ENCODE data around the gene FOLR2. TPM values are rescaled to one million over a fixed set of nuclear protein-coding genes. Genes with fewer than 3 reads are reported as not detected.

The FOLR2 gene
- polyA plus RNA-seq, 1 of the 3 experiments (the other 2 are of a cell fraction): not detected

GRCh38 chr11:72244361-72245262 is 28.0 kb downstream of the FOLR2 start (continued):
- TF ChIP-seq CHD2 (IDR thresholded peaks at IDR 0.05; ENCODE audit: low read length, partially characterized antibody): peak; percentile 71
- TF ChIP-seq, protein P1, sequence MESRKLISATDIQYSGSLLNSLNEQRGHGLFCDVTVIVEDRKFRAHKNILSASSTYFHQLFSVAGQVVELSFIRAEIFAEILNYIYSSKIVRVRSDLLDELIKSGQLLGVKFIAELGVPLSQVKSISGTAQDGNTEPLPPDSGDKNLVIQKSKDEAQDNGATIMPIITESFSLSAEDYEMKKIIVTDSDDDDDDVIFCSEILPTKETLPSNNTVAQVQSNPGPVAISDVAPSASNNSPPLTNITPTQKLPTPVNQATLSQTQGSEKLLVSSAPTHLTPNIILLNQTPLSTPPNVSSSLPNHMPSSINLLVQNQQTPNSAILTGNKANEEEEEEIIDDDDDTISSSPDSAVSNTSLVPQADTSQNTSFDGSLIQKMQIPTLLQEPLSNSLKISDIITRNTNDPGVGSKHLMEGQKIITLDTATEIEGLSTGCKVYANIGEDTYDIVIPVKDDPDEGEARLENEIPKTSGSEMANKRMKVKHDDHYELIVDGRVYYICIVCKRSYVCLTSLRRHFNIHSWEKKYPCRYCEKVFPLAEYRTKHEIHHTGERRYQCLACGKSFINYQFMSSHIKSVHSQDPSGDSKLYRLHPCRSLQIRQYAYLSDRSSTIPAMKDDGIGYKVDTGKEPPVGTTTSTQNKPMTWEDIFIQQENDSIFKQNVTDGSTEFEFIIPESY (IDR thresholded peaks at IDR 0.05; ENCODE audit: borderline replicate concordance, low read depth): no peak
- TF ChIP-seq TAF1 (IDR thresholded peaks at IDR 0.05; ENCODE audit: borderline replicate concordance, low read depth, low read length): no peak
- TF ChIP-seq RFX5 (IDR thresholded peaks at IDR 0.05; ENCODE audit: low read length): no peak
- TF ChIP-seq GATA2 (CRISPR knock-in tag; IDR thresholded peaks at IDR 0.05): 0 out of 2 replicates have a peak, but pooled peaks have one; percentile 8
- TF ChIP-seq MXI1 (IDR thresholded peaks at IDR 0.05; ENCODE audit: low read depth, low read length): peak; percentile 57
- no peak for TF ChIP-seq SMC3 (IDR thresholded peaks at IDR 0.05; ENCODE audit: low read depth, low read length)
- TF ChIP-seq RXRA (IDR thresholded peaks at IDR 0.05; ENCODE audit: borderline replicate concordance, low read depth): no peak
- TF ChIP-seq JUND (IDR thresholded peaks at IDR 0.05): no peak
- TF ChIP-seq GABPA (IDR thresholded peaks at IDR 0.05; ENCODE audit: low read depth): no peak
- peak; percentile 30; the same call in 1 of the 2 replicates for TF ChIP-seq RCOR1 (IDR thresholded peaks at IDR 0.05; ENCODE audit: low read length)
- 0 out of 2 replicates have a peak, but pooled peaks have one; percentile 11 for TF ChIP-seq NRF1 (IDR thresholded peaks at IDR 0.05; ENCODE audit: low read depth, low read length)

DNA sequence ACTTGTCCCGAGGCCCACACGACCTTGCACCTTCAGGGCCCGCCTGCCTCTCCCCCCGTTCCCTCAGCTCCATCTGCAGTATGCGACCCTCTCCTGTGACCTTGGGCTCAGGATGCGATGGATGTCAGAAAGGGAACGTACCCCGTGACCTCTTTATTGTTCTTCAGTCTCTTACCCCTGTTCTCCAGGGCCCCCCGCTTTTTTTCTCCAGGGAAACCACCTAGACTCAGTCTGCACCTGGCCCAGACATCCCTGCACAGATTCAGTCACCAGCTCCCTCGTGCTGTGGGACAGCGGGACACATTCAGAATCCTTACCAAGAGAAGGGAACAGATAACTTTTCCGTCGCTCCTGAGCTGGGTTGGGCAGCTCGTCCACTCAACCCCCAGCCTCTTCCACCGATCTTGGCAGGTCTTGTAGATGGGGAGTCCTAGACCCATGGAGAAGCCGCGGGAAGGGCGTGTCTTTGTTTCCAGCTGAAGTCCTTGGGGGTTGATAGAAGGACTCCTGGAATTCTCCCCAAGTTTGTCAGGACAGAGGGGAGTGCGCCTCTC is 28.7 kb downstream of the FOLR2 start:
- no peaks in the 10 kb centered on the region for H3K9me2 ChIP-seq
- 93% methylated on average over 16 of the region's 19 CpGs for WGBS (ENCODE audit: low lambda C conversion rate)
- peak overlapping the region in 1 of 2 experiments; percentile 79; a peak in 2 of 4 replicates for H3K27ac ChIP-seq (ENCODE audit: low read depth in 2 of 2, low read length in 1 of 2)
- no peaks in the 10 kb centered on the region; the same call in 1 of the 2 replicates for H4K20me1 ChIP-seq (ENCODE audit: insufficient read depth)
- CTCF ChIA-PET: interaction anchor here (0.8 to 19.7 kb wide), 13 partner anchors 9 to 203 kb away, joined by 3 to 314 read pairs (median 3); no protein-coding TSS in a partner anchor
- POLR2A ChIA-PET: interaction anchor here (0.6 to 15.5 kb wide), 10 partner anchors 12 to 185 kb away, joined by 3 to 880 read pairs (median 62); no protein-coding TSS in a partner anchor
- peaks cover 4 to 10% of the 10 kb centered on the region in 2 experiments; a peak in 1 of 4 replicates for H3K4me1 ChIP-seq (ENCODE audit: control insufficient read depth in 1 of 2, insufficient read depth in 2 of 2, low read depth in 1 of 2, low read length in 1 of 2)
- H3K9me3 ChIP-seq: no peaks in the 10 kb centered on the region
- no peak overlapping the region for H3K4me2 ChIP-seq
- H3K27me3 ChIP-seq (ENCODE audit: insufficient read depth): no peaks in the 10 kb centered on the region; the same call in 1 of the 2 replicates
- H3F3A ChIP-seq (replicated peaks; ENCODE audit: insufficient read depth): peaks cover 12% of the 10 kb centered on the region
- peak overlapping the region in 1 of 2 experiments; percentile 83; a peak in 1 of 4 replicates for H3K4me3 ChIP-seq (ENCODE audit: low read depth in 2 of 2, low read length in 1 of 2)
- TF ChIP-seq YY1 (IDR thresholded peaks at IDR 0.05; ENCODE audit: low read depth) (no peak), RAD21 (IDR thresholded peaks at IDR 0.05; ENCODE audit: low read length) (no peak), FOXM1 (IDR thresholded peaks at IDR 0.05; ENCODE audit: low read depth) (no peak)
- TF ChIP-seq, protein P2, sequence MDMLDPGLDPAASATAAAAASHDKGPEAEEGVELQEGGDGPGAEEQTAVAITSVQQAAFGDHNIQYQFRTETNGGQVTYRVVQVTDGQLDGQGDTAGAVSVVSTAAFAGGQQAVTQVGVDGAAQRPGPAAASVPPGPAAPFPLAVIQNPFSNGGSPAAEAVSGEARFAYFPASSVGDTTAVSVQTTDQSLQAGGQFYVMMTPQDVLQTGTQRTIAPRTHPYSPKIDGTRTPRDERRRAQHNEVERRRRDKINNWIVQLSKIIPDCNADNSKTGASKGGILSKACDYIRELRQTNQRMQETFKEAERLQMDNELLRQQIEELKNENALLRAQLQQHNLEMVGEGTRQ (IDR thresholded peaks at IDR 0.05; ENCODE audit: borderline replicate concordance, low read depth, low read length): no peak
- no peak overlapping the region for H2AFZ ChIP-seq (ENCODE audit: low read depth)
- H3K36me3 ChIP-seq (replicated peaks in 1 of 2; ENCODE audit: control insufficient read depth in 1 of 2, insufficient read depth in 2 of 2, low read length in 1 of 2): peaks cover 3 to 5% of the 10 kb centered on the region in 2 experiments
- peaks cover 24% of the 10 kb centered on the region for H3K79me2 ChIP-seq (ENCODE audit: insufficient read depth)
- no peak for DNase-seq
- no peak overlapping the region for H3K9ac ChIP-seq

Measured in SK-N-SH (cell line).